HepG2 (cell line): ENCODE results near the gene NRG2. TPM values are rescaled to one million over a fixed set of nuclear protein-coding genes. Genes with fewer than 3 reads are reported as not detected.

ENCODE experiments used
- ATAC-seq: fragments of 200-7000 bp; cut with Tn5 transposase; 3 replicates; pipeline ENCODE4 v1.9.1; 2020; ENCODE audit warnings: mild to moderate bottlenecking, moderate library complexity
- BruUV-seq: library from RNA; stranded (reverse); fragments of 400-500 nt; replicated peaks from 2 replicates; lab custom pipeline; 2021; lab: Mats Ljungman, UMichigan
- CTCF ChIA-PET: fragments of 300-600 bp; formaldehyde crosslinking; extraction: SDS; loops from one replicate; lab custom pipeline; 2021; ENCODE audit warnings: low total read pairs, inconsistent platforms, low intra/inter-chr PET ratio; lab: Yijun Ruan, JAX
- POLR2A ChIA-PET: fragments of 350-600 bp; sonication (Branson Sonifier 250); formaldehyde crosslinking; loops from one replicate; lab custom pipeline; 2020; ENCODE audit warnings: antibody characterized with exemption, inconsistent platforms; lab: Yijun Ruan, JAX
- DNase-seq: peaks from one replicate; pipeline ENCODE4 v3.0.0-alpha.2; 2015; ENCODE audit warnings: low spot score
- FAIRE-seq: peaks from 3 replicates; lab custom pipeline; 2011; peaks lifted over from hg19 to GRCh38; lab: Jason Lieb, UNC
- H2AFZ ChIP-seq: one replicate; pipeline ENCODE4 v1.6.1; 2011; ENCODE audit warnings: low read length, inconsistent platforms
- H3K27ac ChIP-seq: fragments of 300-600 bp; 3 replicates; pipeline ENCODE4 v1.8.0; 2011; ENCODE audit warnings: mixed run types, mild to moderate bottlenecking, mixed read lengths, low read length, inconsistent platforms; ENCODE audit not compliant: insufficient read depth; ENCODE audit errors: extremely low read length
- H3K27me3 ChIP-seq, 2 experiments: fragments of 200-600 bp in 1 of 2; 2 replicates in 1 of 2; 3 replicates in 1 of 2; pipeline versions ENCODE4 v1.6.0 to v1.8.0; 2011; ENCODE audit warnings: low read length in 2 of 2, mild to moderate bottlenecking in 2 of 2, moderate library complexity in 2 of 2, inconsistent platforms in 1 of 2; ENCODE audit not compliant: insufficient read depth in 2 of 2, control insufficient read depth in 1 of 2
- H3K36me3 ChIP-seq, 2 experiments: fragments of 200-600 bp in 1 of 2; replicated peaks in 1 of 2; 2 replicates in 1 of 2; 3 replicates in 1 of 2; pipeline versions ENCODE4 v1.5.1 to v1.8.0; 2011; ENCODE audit warnings: low read length in 2 of 2, inconsistent platforms in 1 of 2; ENCODE audit not compliant: insufficient read depth in 2 of 2, control insufficient read depth in 1 of 2
- H3K4me1 ChIP-seq: 2 replicates; pipeline ENCODE4 v1.5.1; 2012; ENCODE audit warnings: low read length, inconsistent platforms; ENCODE audit not compliant: insufficient read depth
- H3K4me2 ChIP-seq: 2 replicates; pipeline ENCODE4 v1.6.0; 2011; ENCODE audit warnings: low read depth, low read length, inconsistent platforms
- H3K4me3 ChIP-seq, 3 experiments: fragments of 200-600 bp in 1 of 3; sonication (generic), shearing (Covaris generic) in 1 of 3; replicated peaks in 1 of 3; 2 replicates each; pipeline ENCODE4 v1.5.1; 2011 to 2016; ENCODE audit warnings: low read length in 3 of 3, inconsistent platforms in 2 of 3, low read depth in 2 of 3, mild to moderate bottlenecking in 2 of 3, control low read depth in 1 of 3, mixed read lengths in 1 of 3; ENCODE audit not compliant: insufficient read depth in 1 of 3
- H3K79me2 ChIP-seq: one replicate; pipeline ENCODE4 v1.6.1; 2011; ENCODE audit warnings: low read length, inconsistent platforms; ENCODE audit not compliant: insufficient read depth
- H3K9ac ChIP-seq: 2 replicates; pipeline ENCODE4 v1.6.0; 2011; ENCODE audit warnings: mild to moderate bottlenecking, low read depth, low read length, inconsistent platforms; ENCODE audit not compliant: insufficient read depth
- H3K9me3 ChIP-seq: 2 replicates; pipeline ENCODE4 v1.5.1; 2012; ENCODE audit warnings: mild to moderate bottlenecking, low read length
- H4K20me1 ChIP-seq: 2 replicates; pipeline ENCODE4 v1.6.0; 2011; ENCODE audit warnings: inconsistent platforms, mild to moderate bottlenecking, low read length, moderate library complexity; ENCODE audit not compliant: insufficient read depth
- AKAP8 ChIP-seq: sonication (generic); formaldehyde crosslinking; IDR thresholded peaks from 2 replicates; pipeline ENCODE4 v1.5.1; 2020; ENCODE audit warnings: mild to moderate bottlenecking, missing genetic modification reagents
- ATF4 ChIP-seq, 2 experiments: fragments of 450-650 bp in 1 of 2; sonication (generic) in 1 of 2; formaldehyde crosslinking; IDR thresholded peaks; 2 replicates each; pipeline versions ENCODE4 v1.5.0 to v1.8.0; 2020 to 2022; ENCODE audit warnings: mild to moderate bottlenecking in 1 of 2, missing genetic modification reagents in 1 of 2
- DNMT3B ChIP-seq: conservative IDR thresholded peaks from 2 replicates; pipeline ENCODE4 v1.6.1; 2016; ENCODE audit warnings: missing biosample characterization, control low read depth
- ESRRA ChIP-seq: sonication (generic); formaldehyde crosslinking; IDR thresholded peaks from 2 replicates; pipeline ENCODE4 v1.5.1; 2020; ENCODE audit warnings: mild to moderate bottlenecking, low read depth, missing genetic modification reagents
- GLI4 ChIP-seq: sonication (generic); formaldehyde crosslinking; IDR thresholded peaks from 2 replicates; pipeline ENCODE4 v1.5.1; 2020; ENCODE audit warnings: missing genetic modification reagents, mild to moderate bottlenecking, moderate library complexity, borderline replicate concordance
- LCORL ChIP-seq, 2 experiments: fragments of 450-650 bp in 1 of 2; sonication (generic) in 1 of 2; formaldehyde crosslinking in 1 of 2; IDR thresholded peaks; 2 replicates each; pipeline versions ENCODE4 v1.5.0 to v1.6.1; 2017 to 2020; ENCODE audit warnings: antibody characterized with exemption in 1 of 2, missing genetic modification reagents in 1 of 2
- MAFK ChIP-seq, 2 experiments: IDR thresholded peaks in 1 of 2; conservative IDR thresholded peaks in 1 of 2; 2 replicates each; pipeline ENCODE4 v1.6.1; 2011; ENCODE audit warnings: improper control_type of control experiment in 2 of 2, low read length in 2 of 2
- NR2F2 ChIP-seq: IDR thresholded peaks from 2 replicates; pipeline ENCODE4 v1.6.1; 2012; ENCODE audit warnings: low read depth, inconsistent platforms, borderline replicate concordance
- ONECUT2 ChIP-seq: sonication (generic); formaldehyde crosslinking; IDR thresholded peaks from 2 replicates; pipeline ENCODE4 v1.4.0; 2020; ENCODE audit warnings: missing genetic modification reagents
- PPARG ChIP-seq: conservative IDR thresholded peaks from 2 replicates; pipeline ENCODE4 v1.6.1; 2016; ENCODE audit warnings: missing biosample characterization, missing genetic modification reagents
- RORA ChIP-seq: sonication (generic); formaldehyde crosslinking; IDR thresholded peaks from 2 replicates; pipeline ENCODE4 v1.5.0; 2020; ENCODE audit warnings: mild to moderate bottlenecking, missing genetic modification reagents, moderate library complexity
- SRSF1 ChIP-seq: fragments of 200-400 bp; formaldehyde crosslinking; optimal IDR thresholded peaks from 2 replicates; pipeline ENCODE3; 2017; ENCODE audit warnings: mild to moderate bottlenecking, low read depth, low read length, moderate library complexity
- SSRP1 ChIP-seq: IDR thresholded peaks from 2 replicates; pipeline ENCODE4 v1.6.1; 2016; ENCODE audit warnings: control low read depth
- ZFAT ChIP-seq: sonication (generic); formaldehyde crosslinking; conservative IDR thresholded peaks from 2 replicates; pipeline ENCODE4 v1.8.1; 2023; ENCODE audit warnings: missing genetic modification reagents, inconsistent platforms
- ZIK1 ChIP-seq: sonication (generic); formaldehyde crosslinking; IDR thresholded peaks from 2 replicates; pipeline ENCODE4 v1.5.0; 2020; ENCODE audit warnings: mild to moderate bottlenecking, low read depth, missing genetic modification reagents, borderline replicate concordance
- ZNF543 ChIP-seq: sonication (generic); formaldehyde crosslinking; IDR thresholded peaks from 2 replicates; pipeline ENCODE4 v1.4.0; 2020; ENCODE audit warnings: mild to moderate bottlenecking, missing genetic modification reagents
- ZNF564 ChIP-seq: sonication (generic); formaldehyde crosslinking; IDR thresholded peaks from 2 replicates; pipeline ENCODE4 v1.8.1; 2023; ENCODE audit warnings: mild to moderate bottlenecking, missing genetic modification reagents
- ZNF589 ChIP-seq: sonication (generic); formaldehyde crosslinking; conservative IDR thresholded peaks from 2 replicates; pipeline ENCODE4 v1.8.0; 2022; ENCODE audit warnings: mild to moderate bottlenecking, moderate library complexity, missing genetic modification reagents
- ZNF652 ChIP-seq: IDR thresholded peaks from 2 replicates; pipeline ENCODE4 v1.6.1; 2016; ENCODE audit warnings: low read depth, borderline replicate concordance
- WGBS: methylation state at CpG from one replicate; pipeline ENCODE4 v1.1.6; 2017; ENCODE audit warnings: low lambda C conversion rate; 5-methylcytosine and 5-hydroxymethylcytosine counted together
- in situ Hi-C: cut with HindIII; loops from 2 replicates; pipeline ENCODE4 v1.10.0; 2017; ENCODE audit warnings: low pct_unique_long_range_greater_than_20kb; ENCODE audit not compliant: extremely low pct_ligation_motif_present
- intact Hi-C: fragments of 100-400 bp; cut with micrococcal nuclease; formaldehyde crosslinking; loops from one replicate; pipeline ENCODE4 v1.10.0; 2022; ENCODE audit not compliant: unreplicated experiment
- polyA plus RNA-seq, 8 experiments: library from polyadenylated mRNA; depleted of rRNA in 3 of 8; stranded (reverse) in 7 of 8; unstranded in 1 of 8; fragments of >200 nt; fragmentation: Illumina TruSeq in 4 of 8; extraction: Trizol in 4 of 8; gene quantifications; 2 replicates each; pipeline versions ENCODE4 v1.2.1 to v1.2.3, GENCODE V29; 2011 to 2016; ENCODE audit warnings: low read depth in 4 of 8, missing spikeins in 1 of 8, mixed read lengths in 1 of 8; ENCODE audit not compliant: insufficient read depth in 1 of 8
- total RNA-seq, 5 experiments: library from RNA; depleted of rRNA; stranded (reverse); fragments of >200 nt; fragmentation: Illumina TruSeq; extraction: Trizol; gene quantifications; 2 replicates each; pipeline ENCODE4 v1.2.3, GENCODE V29; 2016; ENCODE audit warnings: low read depth in 1 of 5

The NRG2 gene
- total and polyA plus RNA-seq, 2 of the 13 experiments (the other 11 are each of a cell fraction or from before 2014, with no cell fraction given): not detected

GRCh38 chr5:139831624-139832023 lies 211.5 kb downstream of the NRG2 start:
- Histone ChIP-seq H3K27me3 (peaks cover 0 to 19% of the 10 kb centered on the region in 2 experiments; a peak in 2 of 5 replicates), H3K36me3 (no peaks in the 10 kb centered on the region), H3K9me3 (no peaks in the 10 kb centered on the region), H3K4me2 (no peak overlapping the region), H4K20me1 (no peaks in the 10 kb centered on the region), H3K4me1 (no peaks in the 10 kb centered on the region), H3K79me2 (no peaks in the 10 kb centered on the region), H3K27ac (no peak overlapping the region), H3K4me3 (no peak overlapping the region), H3K9ac (no peak overlapping the region), H2AFZ (no peak overlapping the region)
- ATAC-seq (no peak), DNase-seq (no peak), FAIRE-seq (no peak)
- in situ Hi-C loops: no loop called here
- BruUV-seq: no TSS peak
- 0% methylated on average over 3 of the region's 3 CpGs for WGBS
- ChIA-PET CTCF (no interaction called here), POLR2A (no interaction called here)
- no peak for TF ChIP-seq ESRRA (CRISPR knock-in tag)
- no peak for TF ChIP-seq GLI4
- TF ChIP-seq ONECUT2 (CRISPR knock-in tag): no peak
- no peak for TF ChIP-seq MAFK (conservative IDR thresholded peaks at IDR 0.05 in 1 of 2, IDR thresholded peaks at IDR 0.05 in 1 of 2; ENCODE audit: low read length in 2 of 2)
- no peak for TF ChIP-seq ZNF652
- intact Hi-C loops: no loop called here

DNA sequence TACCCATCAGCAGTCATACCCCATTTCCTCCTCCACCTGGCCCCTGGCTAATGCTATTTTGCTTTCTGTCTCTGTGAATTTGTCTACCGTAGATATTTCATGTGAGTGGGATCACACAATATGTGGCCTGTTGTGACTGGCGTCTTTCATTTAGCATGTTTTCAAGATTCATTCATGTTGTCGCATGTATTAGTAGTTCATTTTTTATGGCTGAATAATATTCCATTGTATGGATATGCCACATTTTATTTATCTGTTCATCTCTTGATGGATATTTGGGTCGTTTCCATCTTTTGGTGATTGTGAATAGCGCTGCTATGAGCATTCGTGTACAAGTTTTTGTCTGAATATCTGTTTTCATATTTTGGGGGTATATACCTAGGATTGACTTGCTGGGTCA lies 213.6 kb downstream of the NRG2 start:
- FAIRE-seq: no peak
- no TSS peak for BruUV-seq
- Histone ChIP-seq H3K27me3 (peaks cover 2 to 36% of the 10 kb centered on the region in 2 experiments; a peak in 2 of 5 replicates), H2AFZ (no peak overlapping the region), H3K9ac (no peak overlapping the region), H3K27ac (no peak overlapping the region), H3K4me1 (no peaks in the 10 kb centered on the region), H3K4me3 (no peak overlapping the region), H4K20me1 (no peaks in the 10 kb centered on the region), H3K79me2 (no peaks in the 10 kb centered on the region), H3K4me2 (no peak overlapping the region), H3K36me3 (no peaks in the 10 kb centered on the region), H3K9me3 (no peaks in the 10 kb centered on the region)
- CTCF ChIA-PET: no interaction called here
- ATAC-seq: no peak
- POLR2A ChIA-PET: no interaction called here
- 21% methylated on average over 6 of the region's 6 CpGs for WGBS
- intact Hi-C loops (no loop called here), in situ Hi-C loops (no loop called here)
- DNase-seq: no peak
- no peak for TF ChIP-seq DNMT3B (CRISPR knock-in tag)
- TF ChIP-seq LCORL (IDR thresholded peaks at IDR 0.05): no peak
- TF ChIP-seq LCORL (CRISPR knock-in tag; IDR thresholded peaks at IDR 0.05): no peak
- TF ChIP-seq ZNF564: no peak
- no peak for TF ChIP-seq AKAP8 (CRISPR knock-in tag)
- no peak for TF ChIP-seq NR2F2
- no peak for TF ChIP-seq RORA (CRISPR knock-in tag)
- TF ChIP-seq SRSF1: no peak
- no peak for TF ChIP-seq ZFAT (CRISPR knock-in tag)
- no peak for TF ChIP-seq ATF4 (CRISPR knock-in tag; IDR thresholded peaks at IDR 0.05)
- TF ChIP-seq ZNF589 (CRISPR knock-in tag): no peak
- no peak for TF ChIP-seq PPARG (CRISPR knock-in tag)
- TF ChIP-seq ZIK1 (CRISPR knock-in tag): no peak
- no peak for TF ChIP-seq ZNF543 (CRISPR knock-in tag)
- TF ChIP-seq SSRP1 (CRISPR knock-in tag): no peak
